Measurements from ENCODE around the gene BPIFB3. TPM values are rescaled to one million over a fixed set of nuclear protein-coding genes. Genes with fewer than 3 reads are reported as not detected.
"Not testable (repeated sequence)": the region's sequence is repeated elsewhere in the genome, so short reads cannot be mapped to it uniquely, and the experiment has no call there.

The BPIFB3 gene
- total RNA-seq, 4 donors from 2014 or later = not detected

- H3K27me3 ChIP-seq = peaks cover 20% of the 10 kb centered on the region
- TF ChIP-seq EP300 (IDR thresholded peaks at IDR 0.05) (no peak), POLR2AphosphoS5 (IDR thresholded peaks at IDR 0.05) (no peak), POLR2A (IDR thresholded peaks at IDR 0.05) (no peak)
- TF ChIP-seq, protein P1, sequence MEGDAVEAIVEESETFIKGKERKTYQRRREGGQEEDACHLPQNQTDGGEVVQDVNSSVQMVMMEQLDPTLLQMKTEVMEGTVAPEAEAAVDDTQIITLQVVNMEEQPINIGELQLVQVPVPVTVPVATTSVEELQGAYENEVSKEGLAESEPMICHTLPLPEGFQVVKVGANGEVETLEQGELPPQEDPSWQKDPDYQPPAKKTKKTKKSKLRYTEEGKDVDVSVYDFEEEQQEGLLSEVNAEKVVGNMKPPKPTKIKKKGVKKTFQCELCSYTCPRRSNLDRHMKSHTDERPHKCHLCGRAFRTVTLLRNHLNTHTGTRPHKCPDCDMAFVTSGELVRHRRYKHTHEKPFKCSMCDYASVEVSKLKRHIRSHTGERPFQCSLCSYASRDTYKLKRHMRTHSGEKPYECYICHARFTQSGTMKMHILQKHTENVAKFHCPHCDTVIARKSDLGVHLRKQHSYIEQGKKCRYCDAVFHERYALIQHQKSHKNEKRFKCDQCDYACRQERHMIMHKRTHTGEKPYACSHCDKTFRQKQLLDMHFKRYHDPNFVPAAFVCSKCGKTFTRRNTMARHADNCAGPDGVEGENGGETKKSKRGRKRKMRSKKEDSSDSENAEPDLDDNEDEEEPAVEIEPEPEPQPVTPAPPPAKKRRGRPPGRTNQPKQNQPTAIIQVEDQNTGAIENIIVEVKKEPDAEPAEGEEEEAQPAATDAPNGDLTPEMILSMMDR (IDR thresholded peaks at IDR 0.05) = no peak
Observed at GRCh38 chr20:33119725-33120720, 66.3 kb downstream of the BPIFB3 start.

DNA sequence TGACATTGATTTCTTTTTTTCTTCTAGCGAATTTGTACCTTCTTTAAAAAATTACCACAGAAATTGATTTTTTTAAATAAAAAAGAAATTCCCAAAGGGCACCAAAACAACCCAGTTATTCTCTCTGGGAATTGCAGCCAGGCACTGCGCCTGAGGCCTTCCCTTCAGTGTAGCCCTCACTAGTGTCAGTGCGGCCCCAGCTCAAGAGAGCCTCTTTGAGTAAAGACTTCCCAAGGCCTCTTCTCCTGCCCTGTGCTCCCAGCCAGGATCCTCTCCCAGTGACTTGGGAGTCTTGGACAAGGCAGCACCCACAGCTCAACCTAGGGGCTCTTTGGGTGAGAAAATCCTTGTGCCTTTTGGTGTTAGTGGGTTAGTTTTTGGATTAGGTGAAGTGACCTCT is 67.2 kb downstream of the BPIFB3 start:
- H3K27ac ChIP-seq = no peak overlapping the region
- WGBS, 2 donors (ENCODE audit: low coverage in 1 of 2) = 80 to 100% methylated on average over 1 of the region's 3 CpGs
- ATAC-seq = no peak
- H3K27me3 ChIP-seq = peaks cover 29% of the 10 kb centered on the region
- no peaks in the 10 kb centered on the region for H3K36me3 ChIP-seq
- no peaks in the 10 kb centered on the region for H3K4me1 ChIP-seq
- TF ChIP-seq EP300 (IDR thresholded peaks at IDR 0.05) (no peak), POLR2A (IDR thresholded peaks at IDR 0.05) (no peak), POLR2AphosphoS5 (IDR thresholded peaks at IDR 0.05) (no peak)
- TF ChIP-seq, protein P1 (IDR thresholded peaks at IDR 0.05) = no peak
- no peak overlapping the region for H3K4me3 ChIP-seq
- H3K9me3 ChIP-seq = peaks cover 0 to 9% (median 0%) of the 10 kb centered on the region in 3 donors

More at GRCh38 chr20:33119725-33120720, 66.3 kb downstream of the BPIFB3 start:
- peaks cover 0 to 9% (median 0%) of the 10 kb centered on the region in 3 donors for H3K9me3 ChIP-seq
- no peak for ATAC-seq
- H3K4me1 ChIP-seq = no peaks in the 10 kb centered on the region
- H3K36me3 ChIP-seq = no peaks in the 10 kb centered on the region
- H3K27ac ChIP-seq = no peak overlapping the region
- H3K4me3 ChIP-seq = no peak overlapping the region
- 50 to 70% methylated on average over 1 to 3 of the region's 3 CpGs for WGBS, 2 donors (ENCODE audit: low coverage in 1 of 2)

GRCh38 chr20:33122297-33122696 is 68.6 kb downstream of the BPIFB3 start:
- H3K36me3 ChIP-seq, H3K4me3 ChIP-seq, H3K27ac ChIP-seq, H3K4me1 ChIP-seq, ATAC-seq, H3K9me3 ChIP-seq: not testable (repeated sequence)
- 20% methylated on average over 1 of the region's 1 CpG; no CpG with 5 or more reads in 1 of the 2 donors for WGBS, 2 donors (ENCODE audit: low coverage in 1 of 2)
- peaks cover 29% of the 10 kb centered on the region for H3K27me3 ChIP-seq

Other genes starting within 250 kb of the BPIFB3 start
- 100 to 1,000 TPM; 148 to 158 (median 150) TPM for gene MAPRE1, start 233.9 kb upstream of the BPIFB3 start, total RNA-seq
- gene EFCAB8, start 195.0 kb upstream of the BPIFB3 start, total RNA-seq = under 1 TPM in 2 of 4 donors, not detected in 2; 0.13 to 0.78 TPM
- not detected for gene SUN5, start 49.5 kb upstream of the BPIFB3 start, total RNA-seq
- gene BPIFB2, start 46.2 kb upstream of the BPIFB3 start, total RNA-seq = 100 to 1,000 TPM in 1 of 4 donors, under 1 TPM in 2, not detected in 1; 0.13 to 138 (median 0.15) TPM
- not detected for gene BPIFB6, start 22.3 kb upstream of the BPIFB3 start, total RNA-seq
- gene BPIFB4, start 25.7 kb downstream of the BPIFB3 start, total RNA-seq = not detected
- 1 to 10 TPM in 1 of 4 donors, under 1 TPM in 1, not detected in 2; 0.42 to 2.0 TPM for gene BPIFA2, start 114.3 kb downstream of the BPIFB3 start, total RNA-seq
- not detected for gene BPIFA3, start 163.4 kb downstream of the BPIFB3 start, total RNA-seq
- not detected for gene BPIFA1, start 182.1 kb downstream of the BPIFB3 start, total RNA-seq
- 100 to 1,000 TPM in 1 of 4 donors, under 1 TPM in 1, not detected in 2; 0.58 to 128 TPM for gene BPIFB1, start 229.3 kb downstream of the BPIFB3 start, total RNA-seq